GM18909 (cell line): ENCODE results near the gene CDC25B.
"Not testable (repeated sequence)": the region's sequence is repeated elsewhere in the genome, so short reads cannot be mapped to it uniquely, and the experiment has no call there.

Source experiments
- ATAC-seq: cut with Tn5 transposase; IDR thresholded peaks from one replicate; pipeline ENCODE4 v1.9.1; 2021; ENCODE audit warnings: mild to moderate bottlenecking; ENCODE audit not compliant: unreplicated experiment, poor library complexity

Gene CDC25B

GRCh38 chr20:3820901-3821727 is 25.0 kb downstream of the CDC25B start:
- ATAC-seq = peak; percentile 1

GRCh38 chr20:3821996-3822395 is 25.9 kb downstream of the CDC25B start:
- no peak for ATAC-seq

- ATAC-seq = no peak
Observed at GRCh38 chr20:3823881-3824280, 27.8 kb downstream of the CDC25B start.

DNA sequence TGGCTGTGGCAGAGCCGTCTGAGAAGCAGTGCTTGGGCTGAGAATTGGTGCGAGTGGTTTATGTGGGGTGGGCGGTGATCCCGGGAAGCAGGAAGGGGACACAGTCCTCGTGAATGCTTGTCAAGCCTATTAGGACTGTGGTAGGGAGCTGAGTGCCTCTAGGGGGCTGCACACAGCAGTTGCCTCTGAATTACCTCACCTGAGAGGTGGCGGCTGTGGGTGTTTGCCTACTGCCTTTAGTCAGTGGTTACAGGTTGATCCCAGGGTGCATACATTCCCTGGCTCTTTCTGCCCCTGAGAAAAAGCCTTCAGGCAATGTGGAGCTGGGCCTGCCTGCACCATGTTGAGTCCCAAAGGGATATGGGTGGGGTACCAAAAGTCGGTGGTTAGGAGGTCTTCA is 29.4 kb downstream of the CDC25B start:
- no peak for ATAC-seq

DNA sequence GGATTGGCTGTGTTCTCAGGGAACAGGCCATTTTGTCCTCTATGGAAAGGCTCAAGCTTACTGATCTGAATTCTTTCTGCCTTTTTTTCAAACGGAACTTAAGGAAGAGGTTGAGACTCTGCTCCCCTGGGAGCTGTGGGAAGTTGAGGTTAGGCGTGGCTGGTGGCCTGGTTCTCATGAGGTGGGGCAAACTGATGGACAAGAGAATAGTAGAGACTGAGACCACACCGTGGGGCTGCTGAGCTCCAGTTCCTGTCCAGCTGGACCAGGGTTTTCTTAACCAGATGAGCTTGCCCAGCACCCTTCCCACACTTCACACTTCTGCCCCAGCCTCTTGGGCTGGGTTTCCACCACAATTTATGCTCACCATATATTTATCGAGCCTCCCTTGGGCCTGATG is 30.3 kb downstream of the CDC25B start:
- no peak for ATAC-seq

- ATAC-seq = no peak
Observed at GRCh38 chr20:3828798-3829197, 32.7 kb downstream of the CDC25B start.

GRCh38 chr20:3829891-3830290 is 33.8 kb downstream of the CDC25B start:
- not testable (repeated sequence) for ATAC-seq

DNA sequence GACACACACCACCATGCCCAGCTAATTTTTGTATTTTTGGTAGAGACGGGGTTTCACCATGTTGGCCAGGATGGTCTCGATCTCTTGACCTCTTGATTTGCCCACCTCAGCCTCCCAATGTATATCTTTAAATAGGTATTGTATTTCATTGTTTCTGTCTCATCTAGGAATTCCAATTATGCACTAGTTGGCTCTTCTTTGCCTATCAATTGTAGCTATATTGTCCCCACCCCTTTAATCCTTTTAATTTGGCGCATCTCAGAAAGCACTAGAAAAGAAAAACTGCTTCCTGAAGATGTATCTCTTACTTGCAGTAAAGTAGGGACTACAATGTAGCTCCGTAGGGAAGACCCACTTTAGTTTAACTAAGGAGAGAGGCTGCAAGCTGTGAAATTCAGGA is 40.0 kb downstream of the CDC25B start:
- ATAC-seq = no peak

DNA sequence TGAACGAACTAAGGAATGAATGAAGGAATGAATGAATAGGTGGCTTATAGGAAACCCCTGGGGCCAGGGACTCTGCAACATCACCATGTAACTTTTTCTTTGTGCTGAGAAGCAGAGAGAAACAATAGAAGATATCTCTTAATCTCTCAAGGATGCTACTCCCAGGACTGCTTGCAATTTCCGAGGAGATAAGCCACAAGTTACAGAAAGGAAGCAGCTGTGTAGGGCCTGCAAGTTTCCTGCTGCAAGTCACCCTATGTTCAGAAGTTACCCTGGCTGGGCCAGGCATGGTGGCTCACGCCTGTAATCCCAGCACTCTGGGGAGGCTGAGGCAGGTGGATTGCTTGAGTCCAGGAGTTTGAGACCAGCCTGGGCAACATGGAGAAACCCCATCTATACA is 43.2 kb downstream of the CDC25B start:
- ATAC-seq = no peak

GRCh38 chr20:3840201-3840600 is 44.1 kb downstream of the CDC25B start:
- not testable (repeated sequence) for ATAC-seq

DNA sequence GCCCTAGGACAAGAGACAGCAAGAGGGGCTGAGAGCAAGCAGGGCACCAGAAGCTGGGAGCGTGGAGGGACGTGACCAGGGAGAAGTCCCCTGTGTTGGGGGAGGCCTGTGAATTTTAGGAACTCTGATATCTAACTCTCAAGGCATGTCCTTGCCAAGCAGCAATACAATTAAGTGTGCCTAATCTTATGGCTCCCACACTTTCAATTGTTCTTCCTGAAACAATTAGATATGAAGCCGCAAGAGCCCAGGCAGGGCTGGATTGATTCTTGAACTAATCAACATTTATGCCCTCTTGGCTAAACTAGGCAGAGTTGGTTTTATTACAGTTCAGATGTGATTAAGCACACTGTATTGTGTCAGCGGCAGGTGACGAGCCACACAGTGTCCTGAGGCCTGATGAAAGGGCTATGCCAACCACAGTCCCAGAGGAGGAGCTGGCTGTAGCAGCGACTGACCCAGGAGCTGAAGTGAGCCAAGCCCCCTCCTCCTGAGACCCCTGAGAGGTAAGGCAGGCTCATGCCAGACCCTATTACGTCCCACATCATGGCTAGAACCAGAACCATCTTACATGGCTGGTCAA is 46.3 kb downstream of the CDC25B start:
- ATAC-seq = no peak

DNA sequence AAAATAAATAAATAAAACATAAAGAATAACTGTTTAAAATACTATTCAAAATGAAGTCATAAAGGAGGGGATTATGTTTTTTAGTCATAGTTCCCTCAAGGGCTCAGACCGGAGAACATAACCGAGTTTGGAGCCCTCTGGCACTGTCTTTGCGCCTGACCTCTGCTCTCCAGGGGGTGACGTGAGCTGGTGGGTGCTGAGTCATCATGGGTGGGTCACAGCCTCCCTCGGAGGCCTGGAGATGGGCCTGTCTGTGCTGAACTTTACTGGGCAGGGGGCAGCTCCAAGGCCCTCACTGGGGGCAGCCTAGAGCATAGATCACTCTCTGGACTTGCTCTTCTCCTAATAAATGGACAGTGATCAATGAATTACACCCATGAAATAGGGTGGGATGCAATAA is 47.4 kb downstream of the CDC25B start:
- ATAC-seq = no peak

- not testable (repeated sequence) for ATAC-seq
Observed at GRCh38 chr20:3843990-3844619, 48.0 kb downstream of the CDC25B start.

- ATAC-seq = no peak
Observed at GRCh38 chr20:3846378-3846739, 50.2 kb downstream of the CDC25B start.

DNA sequence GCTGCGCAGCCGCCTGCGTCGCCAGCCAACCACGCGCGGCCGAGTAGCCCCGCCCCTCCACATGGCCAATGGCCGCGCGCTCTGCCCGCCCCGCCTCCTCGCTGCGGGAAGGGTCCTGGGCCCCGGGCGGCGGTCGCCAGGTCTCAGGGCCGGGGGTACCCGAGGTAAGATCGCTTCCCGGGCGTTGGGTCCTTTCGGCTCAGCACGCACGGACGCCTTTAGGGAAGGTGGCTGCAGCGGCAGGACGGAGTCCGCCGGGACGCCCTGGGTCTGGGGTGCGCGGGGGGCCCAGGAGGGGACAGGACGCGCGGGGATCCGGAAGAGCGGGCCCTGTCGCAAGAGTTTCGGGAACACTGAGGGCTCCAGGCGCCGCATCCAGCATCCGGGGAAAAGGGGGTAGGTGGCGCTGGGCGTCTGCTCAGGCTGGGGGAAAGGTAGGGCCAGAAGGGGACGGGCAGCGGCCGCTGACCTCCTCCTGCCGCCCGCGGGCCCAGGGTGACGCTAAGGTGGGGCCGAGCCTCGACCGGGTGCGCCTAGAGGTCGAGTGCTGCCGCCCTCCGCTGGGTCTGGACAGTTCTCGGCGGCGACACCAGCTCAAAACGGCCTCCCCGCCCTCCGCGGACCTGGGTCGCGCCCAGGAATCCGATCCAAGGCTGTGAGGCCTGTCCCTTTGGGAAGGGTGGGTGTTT is 50.8 kb downstream of the CDC25B start, which contains the start of gene MAVS:
Gene MAVS, plus strand, starts transcription at position 95 of the 689 bp plus-strand sequence. CDS start 7,791 bp downstream, outside the sequence.
- ATAC-seq = peak; percentile 96

DNA sequence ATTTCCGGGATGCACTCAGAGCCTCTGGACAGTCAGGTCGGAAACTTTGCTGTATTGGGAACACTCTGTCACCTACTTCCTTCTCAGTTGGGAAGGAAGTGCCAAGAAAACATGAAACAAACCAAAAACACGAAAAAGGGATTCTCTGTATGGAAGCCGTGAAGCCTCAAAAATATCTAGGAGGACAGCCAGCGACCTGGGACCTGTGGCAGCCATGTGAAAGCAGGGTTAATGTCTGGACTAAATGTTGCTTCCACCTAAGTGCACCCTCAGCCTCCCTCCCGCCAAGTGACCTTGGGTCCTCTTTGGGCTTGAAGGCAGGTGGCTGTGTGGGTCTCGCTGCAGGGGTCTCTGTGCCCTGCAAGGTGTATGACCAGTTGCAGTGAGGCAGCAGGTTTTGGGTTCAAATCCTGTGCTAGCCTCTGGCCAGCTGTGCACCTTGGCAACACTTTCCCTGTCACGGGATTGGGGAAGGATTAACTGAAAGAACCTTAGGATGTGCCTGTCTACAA is 51.4 kb downstream of the CDC25B start:
- ATAC-seq = no peak

DNA sequence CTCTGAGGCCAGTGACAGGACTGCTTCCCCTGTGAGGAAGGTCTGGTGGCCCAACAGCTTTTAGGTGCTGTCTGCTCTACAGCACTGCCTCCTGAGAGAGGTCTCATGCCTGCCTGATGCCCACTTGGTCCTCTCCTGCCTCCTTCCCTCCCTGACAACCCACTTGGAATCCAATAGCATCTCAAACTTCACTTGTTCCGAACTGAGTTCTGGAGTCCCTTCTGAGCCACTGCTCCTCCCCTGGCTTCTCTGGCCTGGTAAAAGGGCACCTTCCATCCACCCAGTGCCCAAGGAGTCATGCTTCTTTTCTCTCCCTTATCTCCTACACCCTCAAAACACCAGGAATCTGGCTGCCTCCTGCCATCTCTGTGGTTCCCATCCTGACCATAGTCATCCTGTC is 52.5 kb downstream of the CDC25B start:
- no peak for ATAC-seq

DNA sequence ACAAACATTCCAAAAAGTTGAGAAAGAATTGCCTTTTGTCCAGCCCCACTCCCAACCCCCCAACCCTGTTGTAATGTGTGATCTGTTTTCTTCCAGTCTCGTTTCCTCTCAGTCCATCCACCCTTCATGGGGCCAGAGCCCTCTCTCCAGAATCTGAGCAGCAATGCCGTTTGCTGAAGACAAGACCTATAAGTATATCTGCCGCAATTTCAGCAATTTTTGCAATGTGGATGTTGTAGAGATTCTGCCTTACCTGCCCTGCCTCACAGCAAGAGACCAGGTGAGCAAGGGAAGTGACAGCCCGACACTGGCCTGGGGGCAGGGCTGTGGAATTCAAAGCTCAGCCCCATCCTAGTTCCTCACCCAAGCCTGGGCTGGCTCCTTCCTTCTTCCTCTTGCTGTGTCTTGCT is 58.4 kb downstream of the CDC25B start:
- ATAC-seq = no peak
